Fibroblast of upper back skin (primary cell): ENCODE results near the gene CHPT1.
"Not testable (repeated sequence)": the region's sequence is repeated elsewhere in the genome, so short reads cannot be mapped to it uniquely, and the experiment has no call there.

Source experiments
- DNase-seq: peaks from one replicate; pipeline ENCODE4 v3.0.0-alpha.2; 2013

CHPT1 gene

GRCh38 chr12:101729842-101730241 lies 32.4 kb downstream of the CHPT1 start:
- DNase-seq = no peak

- DNase-seq = no peak
These were observed 34.9 kb downstream of the CHPT1 start for GRCh38 chr12:101732318-101732717.

- no peak for DNase-seq
These were observed 35.7 kb downstream of the CHPT1 start for GRCh38 chr12:101733166-101733565.

- DNase-seq = not testable (repeated sequence)
These were observed 37.0 kb downstream of the CHPT1 start for GRCh38 chr12:101734482-101734881.

- no peak for DNase-seq
These were observed 40.0 kb downstream of the CHPT1 start for GRCh38 chr12:101737476-101737875.

- no peak for DNase-seq
These were observed 41.7 kb downstream of the CHPT1 start, which contains the start of gene SYCP3 for GRCh38 chr12:101738920-101739665. TSS of gene SYCP3 (minus strand) at chr12:101739462. CDS start at chr12:101737935, 1,527 bp downstream.

GRCh38 chr12:101740566-101740965 lies 43.1 kb downstream of the CHPT1 start:
- DNase-seq = no peak

- DNase-seq = no peak
These were observed 43.5 kb downstream of the CHPT1 start for GRCh38 chr12:101740980-101741379.

- DNase-seq = peak; percentile 10
These were observed 45.8 kb downstream of the CHPT1 start for GRCh38 chr12:101743242-101743641.

GRCh38 chr12:101743724-101744472 lies 46.5 kb downstream of the CHPT1 start:
- DNase-seq = no peak

GRCh38 chr12:101745481-101745880 lies 48.0 kb downstream of the CHPT1 start:
- DNase-seq = peak; percentile 1

- DNase-seq = no peak
These were observed 48.8 kb downstream of the CHPT1 start for GRCh38 chr12:101746196-101746595.

GRCh38 chr12:101746661-101747060 lies 49.2 kb downstream of the CHPT1 start:
- peak; percentile 1 for DNase-seq

- DNase-seq = no peak
These were observed 50.3 kb downstream of the CHPT1 start for GRCh38 chr12:101747697-101748096.

- DNase-seq = no peak
These were observed 51.5 kb downstream of the CHPT1 start for GRCh38 chr12:101748907-101749306.

GRCh38 chr12:101749657-101750056 lies 52.2 kb downstream of the CHPT1 start:
- no peak for DNase-seq

- no peak for DNase-seq
These were observed 52.7 kb downstream of the CHPT1 start for GRCh38 chr12:101750152-101750551.

- DNase-seq = peak; percentile 25
These were observed 62.1 kb downstream of the CHPT1 start for GRCh38 chr12:101759396-101760047.

- DNase-seq = no peak
These were observed 63.9 kb downstream of the CHPT1 start for GRCh38 chr12:101761350-101761749.

GRCh38 chr12:101761781-101762180 lies 64.3 kb downstream of the CHPT1 start:
- DNase-seq = no peak

- no peak for DNase-seq
These were observed 65.9 kb downstream of the CHPT1 start for GRCh38 chr12:101763246-101763931.

- DNase-seq = no peak
These were observed 66.8 kb downstream of the CHPT1 start for GRCh38 chr12:101764051-101764792.
